Activated CD4-positive, CD25-positive, alpha-beta regulatory T cell treated with anti-CD3 and anti-CD28 coated beads, Interleukin-2, amount 50 U/mL, for 24 hours (primary cell): Measurements from ENCODE around the gene CCDC167.

Experiments used
- ATAC-seq, 2 donors: fragments of 150-1000 bp; cut with Tn5 transposase; one replicate each; pipeline ENCODE4 v1.10.0; 2021; ENCODE audit warnings: mild to moderate bottlenecking in 1 of 2, moderate library complexity in 1 of 2

Gene CCDC167

GRCh38 chr6:37528541-37528940 is 28.8 kb upstream of the CCDC167 start:
- ATAC-seq: no peak

GRCh38 chr6:37525460-37526357 is 26.0 kb upstream of the CCDC167 start:
- ATAC-seq: no peak

GRCh38 chr6:37524970-37525318 is 25.3 kb upstream of the CCDC167 start:
- ATAC-seq: peak in 1 of 2 donors; percentile 21

GRCh38 chr6:37524025-37524969 is 24.6 kb upstream of the CCDC167 start:
- ATAC-seq: no peak

DNA sequence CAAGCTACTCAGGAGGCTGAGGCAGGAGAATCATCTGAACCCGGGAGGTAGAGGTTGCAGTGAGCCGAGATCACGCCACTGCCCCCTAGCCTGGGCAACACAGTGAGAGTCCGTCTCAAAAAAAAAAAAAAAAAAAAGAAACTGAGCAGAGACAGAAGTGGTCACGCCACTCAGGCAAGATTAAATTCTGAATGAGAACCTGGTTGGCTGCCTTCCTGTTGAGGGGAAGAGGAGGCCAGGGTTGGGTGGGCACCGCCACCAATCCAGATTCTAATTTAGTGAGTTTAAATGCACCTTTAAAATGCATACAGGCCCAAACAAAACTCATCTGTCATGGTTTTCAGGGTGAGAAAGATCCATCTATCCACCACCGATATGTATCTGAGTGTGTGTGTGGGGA is 23.7 kb upstream of the CCDC167 start:
- no peak for ATAC-seq

DNA sequence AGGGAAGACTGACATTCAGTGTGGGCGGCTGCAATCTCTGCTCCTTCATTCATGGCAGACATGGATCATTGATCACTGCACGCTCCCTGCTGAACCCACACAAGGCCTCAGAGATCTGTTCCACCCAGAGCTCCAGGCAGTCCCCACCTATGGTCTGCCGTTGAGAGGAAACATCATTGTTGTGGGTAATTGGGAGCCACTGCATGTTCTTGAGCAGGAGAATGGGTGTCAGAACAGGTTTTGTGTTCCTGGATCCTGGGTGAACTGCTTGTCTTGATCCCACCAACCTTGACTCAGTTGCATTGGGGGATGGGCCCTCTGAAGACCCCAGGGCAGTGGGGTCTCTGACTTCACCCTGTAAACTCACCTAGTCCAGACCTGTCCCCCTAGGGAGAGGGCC is 23.1 kb upstream of the CCDC167 start:
- ATAC-seq: no peak

- ATAC-seq: no peak
These were observed 22.0 kb upstream of the CCDC167 start for GRCh38 chr6:37521674-37522073.

- ATAC-seq: no peak
These were observed 21.2 kb upstream of the CCDC167 start for GRCh38 chr6:37520926-37521325.

GRCh38 chr6:37519461-37519860 is 19.8 kb upstream of the CCDC167 start:
- ATAC-seq: no peak

DNA sequence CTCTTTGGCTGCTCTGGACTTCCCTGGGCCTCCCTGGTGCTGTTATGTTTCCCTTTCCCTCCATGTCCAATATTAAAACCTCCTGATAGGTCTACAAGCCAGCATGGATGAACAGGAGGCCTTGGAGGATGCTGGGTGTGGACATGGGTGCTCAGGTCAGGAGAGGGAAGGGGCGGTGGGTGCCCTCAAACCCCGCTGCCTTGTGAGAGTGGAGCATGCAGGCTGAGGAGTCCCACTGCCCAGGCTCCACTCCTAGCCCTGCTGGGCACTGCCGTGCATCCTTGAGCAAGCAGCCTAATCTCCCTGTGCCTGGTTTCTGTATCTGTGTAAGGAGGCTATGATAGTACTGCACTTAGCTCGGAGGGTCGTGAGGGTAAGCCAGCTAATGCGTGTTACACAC is 18.4 kb upstream of the CCDC167 start:
- no peak for ATAC-seq

DNA sequence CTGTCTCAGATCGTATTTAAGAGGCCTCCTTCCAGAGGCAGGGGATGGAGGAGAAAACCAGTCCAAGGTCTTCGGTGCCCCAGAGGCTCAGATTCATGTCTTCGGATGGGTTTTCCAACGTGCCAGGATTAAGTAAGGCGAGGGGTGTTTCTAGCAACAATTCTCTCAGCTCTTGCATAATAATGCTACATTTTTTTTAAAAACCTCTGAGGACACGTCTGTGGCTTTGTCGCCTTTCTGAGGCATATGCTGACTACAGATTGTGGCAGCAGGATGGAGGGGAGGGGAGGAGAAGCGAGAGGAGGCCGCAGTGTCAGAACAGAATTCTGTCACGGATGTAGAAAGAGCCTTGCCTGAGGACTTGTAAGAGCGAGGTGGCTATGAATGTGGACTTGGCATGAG is 17.7 kb upstream of the CCDC167 start:
- ATAC-seq: peak; percentile 55 to 68

- ATAC-seq: no peak
These were observed 17.3 kb upstream of the CCDC167 start for GRCh38 chr6:37516920-37517405.

DNA sequence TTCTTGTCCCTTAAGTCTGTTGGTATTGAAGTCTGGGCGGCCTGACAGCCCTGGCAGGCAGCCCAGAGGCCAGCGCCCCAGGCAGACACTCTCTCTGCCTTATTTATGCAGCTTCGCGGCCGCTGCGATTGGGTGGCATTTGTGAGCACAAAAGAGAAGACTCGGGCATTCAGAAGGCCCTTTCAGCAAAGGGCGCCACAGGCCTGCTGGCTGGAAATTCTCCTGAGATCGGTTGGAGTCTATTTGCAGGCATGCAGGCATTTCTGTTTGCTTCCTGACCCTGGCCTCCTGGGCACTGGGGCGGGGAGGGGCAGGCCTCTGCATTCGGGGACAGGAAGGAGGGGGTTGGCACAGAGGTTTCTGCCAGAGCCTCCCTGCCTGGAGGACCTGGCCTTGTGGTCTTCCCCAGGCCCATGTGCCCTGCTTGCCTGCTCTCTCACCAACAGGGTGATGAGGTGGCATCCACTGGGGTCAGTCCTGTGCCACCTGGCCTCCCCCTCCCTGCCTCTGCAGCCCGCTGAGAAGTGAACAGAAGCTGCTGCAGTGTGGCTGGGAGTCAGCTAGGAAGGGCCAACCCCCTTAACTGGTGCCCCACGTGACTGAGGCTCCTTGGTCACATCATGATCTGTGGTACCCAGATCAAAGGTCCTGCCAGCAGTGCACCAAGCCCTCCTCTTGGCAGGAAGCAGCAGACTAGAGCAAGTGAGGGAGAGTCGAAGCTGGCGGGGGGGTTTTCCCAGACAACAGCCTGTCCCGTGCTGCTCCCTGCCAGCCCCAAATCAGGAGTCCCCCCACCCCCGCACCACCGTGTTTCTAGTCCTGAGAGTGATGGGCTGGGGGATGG is 16.6 kb upstream of the CCDC167 start:
- peak; percentile 76 to 78 for ATAC-seq

DNA sequence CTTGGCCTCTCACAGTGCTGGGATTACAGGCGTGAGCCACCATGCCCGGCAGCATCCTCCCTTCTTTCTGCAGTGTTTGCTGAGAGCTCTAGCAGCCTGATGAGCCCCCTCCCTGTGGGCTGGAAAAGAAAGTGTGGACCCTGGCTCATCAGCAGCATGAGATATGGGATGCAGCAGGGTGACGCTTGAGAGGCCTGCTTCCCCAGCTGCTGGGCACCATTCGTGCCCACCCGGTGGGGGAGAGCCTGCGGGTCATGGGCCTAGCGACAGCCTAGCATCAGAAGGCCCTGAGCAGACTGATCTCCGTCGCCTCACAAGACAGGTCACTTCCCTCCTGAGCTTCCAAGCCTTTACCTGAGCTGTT is 16.0 kb upstream of the CCDC167 start:
- ATAC-seq: no peak

GRCh38 chr6:37514837-37515236 is 15.1 kb upstream of the CCDC167 start:
- ATAC-seq: no peak

GRCh38 chr6:37514321-37514771 is 14.7 kb upstream of the CCDC167 start:
- peak; percentile 77 to 84 for ATAC-seq

- ATAC-seq: no peak
These were observed 13.9 kb upstream of the CCDC167 start for GRCh38 chr6:37513576-37513975.

DNA sequence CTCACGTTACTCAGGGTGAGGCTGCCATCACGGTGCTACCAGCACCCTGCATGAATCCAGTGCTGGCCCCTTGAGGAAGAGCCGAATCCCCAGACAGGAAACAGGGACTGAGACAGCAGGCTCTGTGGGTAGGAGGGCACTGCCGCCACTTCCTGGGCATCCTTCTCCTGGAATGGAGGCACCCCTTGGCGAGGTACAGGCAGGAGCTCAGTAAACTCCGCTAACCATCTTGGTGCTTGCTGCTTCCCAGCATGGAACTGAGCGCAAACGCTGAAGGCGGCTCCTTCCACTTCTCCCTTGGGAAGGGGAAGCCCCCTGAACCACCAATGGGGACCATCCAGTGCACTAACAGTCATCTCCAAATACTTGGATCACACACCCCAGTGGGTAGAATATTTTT is 13.5 kb upstream of the CCDC167 start:
- no peak for ATAC-seq

GRCh38 chr6:37512400-37513011 is 12.8 kb upstream of the CCDC167 start:
- ATAC-seq: no peak

DNA sequence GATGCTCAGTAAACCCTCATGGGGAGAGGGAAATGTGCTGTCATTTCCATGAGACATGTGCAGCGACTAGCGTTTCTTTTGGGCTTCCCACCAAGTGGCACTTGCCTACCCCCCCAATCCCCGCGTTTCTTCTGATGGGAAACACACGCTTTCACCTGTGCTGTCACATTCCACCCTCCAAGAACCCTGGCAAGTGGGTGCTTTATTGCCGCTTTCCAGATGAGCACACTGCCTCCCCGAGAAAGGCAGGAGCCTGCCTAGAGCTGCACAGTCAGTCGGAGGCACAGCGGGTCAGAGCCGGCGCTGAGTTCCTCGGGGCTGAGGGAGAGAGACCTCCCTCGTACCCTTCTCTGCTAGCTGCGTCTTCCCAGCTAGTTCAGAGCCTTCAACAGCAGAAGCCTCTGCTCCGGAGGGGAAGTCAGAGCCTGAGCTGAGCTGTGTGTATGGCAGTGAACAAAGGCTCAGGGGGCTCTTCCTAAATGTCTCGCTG is 12.3 kb upstream of the CCDC167 start:
- ATAC-seq: no peak

DNA sequence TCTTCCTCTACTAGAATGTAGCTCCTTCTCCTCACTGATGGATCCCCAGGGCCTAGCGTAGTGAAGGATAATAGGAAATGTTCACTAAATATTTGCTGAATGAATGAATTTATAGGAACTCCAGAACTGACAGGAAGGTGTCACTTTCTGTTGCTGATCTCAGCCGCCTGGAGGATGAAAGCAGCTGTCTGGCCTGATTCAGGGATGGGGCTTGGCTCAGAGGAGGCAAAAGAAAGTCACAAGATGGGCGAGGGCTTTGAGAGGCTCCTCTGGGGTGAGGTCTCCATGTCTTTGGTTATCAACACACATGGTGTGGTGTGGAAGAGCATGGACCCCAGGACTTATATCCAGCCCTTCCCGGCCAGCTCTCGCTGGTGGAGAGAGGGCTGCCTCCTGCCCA is 11.5 kb upstream of the CCDC167 start:
- no peak for ATAC-seq
